KOPT-K1 (cell line): Measurements from ENCODE around the gene LRRC3.

ENCODE experiments used
- H3K27ac ChIP-seq: fragments of 200-600 bp; sonication (generic); 2 replicates; pipeline ENCODE4 v1.5.1; 2016; ENCODE audit warnings: antibody characterized with exemption, mild to moderate bottlenecking, low read depth, low read length; ENCODE audit not compliant: poor library complexity, severe bottlenecking
- H3K36me3 ChIP-seq: fragments of 200-600 bp; sonication (generic); 2 replicates; pipeline ENCODE4 v1.5.1; 2017; ENCODE audit warnings: antibody characterized with exemption, mild to moderate bottlenecking, low read length, moderate library complexity; ENCODE audit not compliant: insufficient read depth
- H3K9me3 ChIP-seq: fragments of 200-600 bp; sonication (generic); 2 replicates; pipeline ENCODE4 v1.5.1; 2017; ENCODE audit warnings: antibody characterized with exemption, low read length, mild to moderate bottlenecking; ENCODE audit not compliant: insufficient read depth, poor library complexity, severe bottlenecking

Gene LRRC3

DNA sequence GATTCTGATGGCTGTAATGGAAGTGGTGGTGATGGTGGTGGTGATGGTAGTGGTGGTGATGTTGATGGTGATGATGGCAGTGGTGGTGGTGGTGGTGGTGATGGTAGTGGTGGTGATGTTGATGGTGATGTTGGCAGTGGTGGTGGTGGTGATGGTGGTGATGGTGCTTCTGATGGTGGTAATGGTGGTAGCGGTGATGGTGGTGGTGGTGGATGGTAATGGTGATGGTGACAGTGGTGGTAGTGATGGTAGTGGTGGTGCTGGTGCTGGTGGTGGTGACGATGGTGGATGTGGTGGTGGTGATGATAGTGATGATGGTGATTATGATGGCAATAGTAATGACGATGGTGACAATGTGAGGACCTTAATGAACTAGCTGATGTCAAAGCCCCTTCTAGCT is 35.6 kb upstream of the LRRC3 start:
- Histone ChIP-seq H3K9me3 (peaks cover 15% of the 10 kb centered on the region), H3K27ac (no peak overlapping the region)

GRCh38 chr21:44420416-44421205 is 34.7 kb upstream of the LRRC3 start:
- Histone ChIP-seq H3K36me3 (peaks cover 71% of the 10 kb centered on the region), H3K9me3 (peaks cover 15% of the 10 kb centered on the region), H3K27ac (no peak overlapping the region)

More for the DNA sequence above, 35.6 kb upstream of the LRRC3 start:
- peaks cover 80% of the 10 kb centered on the region for H3K36me3 ChIP-seq

DNA sequence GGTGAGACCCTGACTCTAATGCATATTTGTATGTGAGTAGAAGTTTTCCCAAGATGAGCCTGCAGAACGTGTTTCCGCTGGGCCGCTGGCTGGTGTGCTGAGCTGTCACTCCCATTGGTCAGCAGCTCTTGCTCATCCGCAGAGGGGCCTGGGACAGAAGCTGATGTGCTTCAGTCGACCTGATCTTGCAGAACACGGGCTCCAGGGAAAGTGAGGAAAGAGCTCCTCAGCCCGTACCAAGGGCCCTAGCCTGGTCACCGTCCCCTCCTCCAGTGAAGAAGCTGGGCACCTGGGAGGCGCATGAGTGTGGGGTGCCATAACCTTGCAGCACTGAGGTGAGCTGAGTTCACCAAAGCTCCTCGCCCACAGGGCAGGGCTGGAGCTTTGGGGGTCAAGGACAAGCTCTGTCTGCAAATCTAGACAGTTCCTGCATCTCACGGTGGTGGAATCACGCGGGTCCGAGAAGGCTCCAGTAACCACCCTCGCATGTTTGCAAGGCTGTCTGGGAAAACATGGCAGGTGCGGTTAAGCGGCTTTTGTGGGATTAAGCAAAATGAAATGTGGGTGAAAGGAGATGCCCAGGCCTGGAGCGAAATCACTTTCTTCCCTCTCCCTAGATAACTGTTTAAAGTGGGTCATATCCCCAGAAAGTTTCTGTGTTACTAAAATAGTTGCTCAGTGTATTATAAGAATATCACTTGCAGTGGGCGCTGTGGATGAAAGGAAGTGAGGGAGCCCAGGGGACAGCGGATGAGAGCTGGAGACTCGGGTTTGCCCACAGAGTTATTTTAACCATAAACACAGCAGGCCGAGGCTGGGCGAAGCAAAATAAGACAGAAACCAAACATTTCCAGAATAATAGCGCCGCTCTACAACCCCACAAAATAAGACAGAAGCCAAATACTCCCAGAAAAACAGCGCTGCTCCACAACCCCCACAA is 33.1 kb upstream of the LRRC3 start:
- Histone ChIP-seq H3K36me3 (peaks cover 72% of the 10 kb centered on the region), H3K9me3 (peaks cover 8% of the 10 kb centered on the region), H3K27ac (no peak overlapping the region)

GRCh38 chr21:44423312-44423821 is 31.9 kb upstream of the LRRC3 start:
- Histone ChIP-seq H3K36me3 (peaks cover 70% of the 10 kb centered on the region), H3K27ac (no peak overlapping the region), H3K9me3 (peaks cover 20% of the 10 kb centered on the region)

- H3K36me3 ChIP-seq: peaks cover 63% of the 10 kb centered on the region; the same call in 1 of the 2 replicates
- peaks cover 22% of the 10 kb centered on the region for H3K9me3 ChIP-seq
- H3K27ac ChIP-seq: no peak overlapping the region
These were observed 31.2 kb upstream of the LRRC3 start for GRCh38 chr21:44423941-44424607.

- Histone ChIP-seq H3K27ac (no peak overlapping the region), H3K36me3 (peaks cover 56% of the 10 kb centered on the region; the same call in 1 of the 2 replicates)
These were observed 30.6 kb upstream of the LRRC3 start for GRCh38 chr21:44424608-44425306.

GRCh38 chr21:44425307-44425894 is 29.9 kb upstream of the LRRC3 start:
- Histone ChIP-seq H3K36me3 (peaks cover 50% of the 10 kb centered on the region; the same call in 1 of the 2 replicates), H3K27ac (no peak overlapping the region), H3K9me3 (peaks cover 23% of the 10 kb centered on the region)

More at GRCh38 chr21:44424608-44425306, 30.6 kb upstream of the LRRC3 start:
- H3K9me3 ChIP-seq: peaks cover 19% of the 10 kb centered on the region

GRCh38 chr21:44425895-44426662 is 29.2 kb upstream of the LRRC3 start:
- Histone ChIP-seq H3K36me3 (peaks cover 43% of the 10 kb centered on the region; the same call in 1 of the 2 replicates), H3K9me3 (peaks cover 23% of the 10 kb centered on the region), H3K27ac (no peak overlapping the region)

GRCh38 chr21:44426663-44427191 is 28.6 kb upstream of the LRRC3 start:
- Histone ChIP-seq H3K36me3 (peaks cover 42% of the 10 kb centered on the region; the same call in 1 of the 2 replicates), H3K27ac (no peak overlapping the region), H3K9me3 (peaks cover 23% of the 10 kb centered on the region)

DNA sequence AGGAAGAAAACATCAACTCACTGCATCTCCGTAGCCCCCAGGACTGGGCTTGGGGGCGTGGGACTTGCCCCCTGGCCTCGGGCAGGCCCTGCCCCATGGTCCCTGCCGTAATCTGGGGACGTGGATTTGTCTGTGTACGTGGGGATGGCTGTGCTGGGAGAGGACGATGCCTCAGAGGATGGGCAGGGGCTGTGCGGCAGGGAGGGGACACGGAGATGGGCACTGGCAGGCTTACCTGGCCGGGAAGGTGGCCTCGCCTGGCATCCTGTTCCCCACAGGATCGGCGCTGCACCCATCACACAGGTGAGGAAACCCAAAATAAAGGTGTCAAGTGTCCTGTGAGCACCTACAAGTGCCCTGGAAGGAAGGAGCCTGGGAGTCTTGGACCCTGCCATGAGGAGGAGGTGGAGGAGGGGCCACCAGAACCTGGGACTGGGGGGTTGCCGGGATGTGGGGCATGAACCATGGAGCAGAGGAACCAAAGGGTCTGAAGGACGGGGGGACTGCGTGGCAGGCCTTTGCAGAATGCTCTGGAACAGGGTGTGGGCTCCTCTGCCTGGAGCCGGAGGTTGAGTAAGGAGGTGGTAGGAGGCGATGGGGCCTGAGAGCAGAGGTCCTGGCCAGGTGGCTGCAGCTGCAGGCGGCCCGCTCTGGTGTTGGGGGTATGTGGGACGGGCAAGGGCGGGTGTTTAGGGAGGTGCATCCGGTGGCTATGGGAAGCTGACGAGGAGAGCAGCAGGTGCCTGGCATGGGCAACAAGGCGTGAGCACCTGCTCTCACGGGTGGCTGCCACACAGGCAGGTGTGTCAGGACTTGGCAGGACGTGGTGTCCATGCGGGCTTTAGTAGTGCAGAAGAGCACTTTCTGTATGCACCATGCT is 27.8 kb upstream of the LRRC3 start:
- H3K36me3 ChIP-seq: peaks cover 45% of the 10 kb centered on the region; the same call in 1 of the 2 replicates
- peaks cover 23% of the 10 kb centered on the region for H3K9me3 ChIP-seq
- H3K27ac ChIP-seq: no peak overlapping the region

DNA sequence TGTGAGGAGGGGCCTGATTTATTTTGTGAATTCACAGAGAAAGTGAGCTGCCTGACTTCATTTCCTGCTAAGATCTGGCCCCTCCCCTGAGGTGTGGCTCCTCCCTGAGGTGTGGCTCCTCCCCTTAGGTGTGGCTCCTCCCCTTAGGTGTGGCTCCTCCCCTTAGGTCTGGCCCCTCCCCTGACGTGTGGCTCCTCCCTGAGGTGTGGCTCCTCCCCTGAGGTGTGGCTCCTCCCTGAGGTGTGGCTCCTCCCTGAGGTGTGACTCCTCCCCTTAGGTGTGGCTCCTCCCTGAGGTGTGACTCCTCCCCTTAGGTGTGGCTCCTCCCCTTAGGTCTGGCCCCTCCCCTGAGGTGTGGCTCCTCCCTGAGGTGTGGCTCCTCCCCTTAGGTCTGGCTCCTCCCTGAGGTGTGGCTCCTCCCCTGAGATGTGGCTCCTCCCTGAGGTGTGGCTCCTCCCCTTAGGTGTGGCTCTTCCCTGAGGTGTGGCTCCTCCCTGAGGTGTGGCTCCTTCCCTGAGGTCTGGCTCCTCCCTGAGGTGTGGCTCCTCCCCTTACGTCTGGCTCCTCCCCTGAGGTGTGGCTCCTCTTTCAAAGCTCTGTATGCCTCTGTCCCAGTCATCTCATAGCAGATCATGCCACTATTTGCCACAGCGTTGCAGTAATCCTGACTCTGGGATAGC is 26.9 kb upstream of the LRRC3 start:
- Histone ChIP-seq H3K36me3 (peaks cover 44% of the 10 kb centered on the region; the same call in 1 of the 2 replicates), H3K27ac (no peak overlapping the region), H3K9me3 (peaks cover 23% of the 10 kb centered on the region)

- no peak overlapping the region for H3K27ac ChIP-seq
- peaks cover 23% of the 10 kb centered on the region for H3K9me3 ChIP-seq
- peaks cover 44% of the 10 kb centered on the region; the same call in 1 of the 2 replicates for H3K36me3 ChIP-seq
These were observed 25.4 kb upstream of the LRRC3 start for GRCh38 chr21:44429894-44430293.
